ENCODE data around the gene RANBP9.

Gene RANBP9

DNA sequence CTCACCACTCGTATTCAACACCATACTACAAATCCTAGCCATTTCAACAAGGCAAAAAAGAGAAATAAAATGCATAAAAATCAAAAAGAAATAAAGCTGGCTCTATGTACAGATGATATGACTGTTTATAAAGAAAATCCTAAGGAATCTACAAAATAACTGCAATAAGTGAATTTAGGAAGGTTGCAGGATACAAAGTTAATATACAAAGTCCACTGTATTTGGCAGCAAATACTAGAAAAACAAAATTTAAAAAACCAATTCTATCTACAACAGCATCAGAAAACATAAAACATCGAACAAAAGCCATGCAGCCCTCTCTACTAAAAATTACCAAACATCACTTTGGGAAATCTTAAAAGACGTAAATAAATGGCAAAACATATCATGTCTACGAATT lies 47.6 kb downstream of the RANBP9 start:
- TF ChIP-seq FOXP2 (optimal IDR thresholded peaks at IDR 0.05; ENCODE audit: borderline replicate concordance, extremely low read depth, extremely low read length, insufficient read depth) (no peak), POLR2AphosphoS5 (IDR thresholded peaks at IDR 0.05; ENCODE audit: low read depth, low read length) (no peak), TAF1 (IDR thresholded peaks at IDR 0.05; ENCODE audit: borderline replicate concordance, insufficient read depth, low read length) (no peak), SIN3A (IDR thresholded peaks at IDR 0.05; ENCODE audit: borderline replicate concordance, insufficient read depth, low read length) (no peak)
- TF ChIP-seq, protein P1, sequence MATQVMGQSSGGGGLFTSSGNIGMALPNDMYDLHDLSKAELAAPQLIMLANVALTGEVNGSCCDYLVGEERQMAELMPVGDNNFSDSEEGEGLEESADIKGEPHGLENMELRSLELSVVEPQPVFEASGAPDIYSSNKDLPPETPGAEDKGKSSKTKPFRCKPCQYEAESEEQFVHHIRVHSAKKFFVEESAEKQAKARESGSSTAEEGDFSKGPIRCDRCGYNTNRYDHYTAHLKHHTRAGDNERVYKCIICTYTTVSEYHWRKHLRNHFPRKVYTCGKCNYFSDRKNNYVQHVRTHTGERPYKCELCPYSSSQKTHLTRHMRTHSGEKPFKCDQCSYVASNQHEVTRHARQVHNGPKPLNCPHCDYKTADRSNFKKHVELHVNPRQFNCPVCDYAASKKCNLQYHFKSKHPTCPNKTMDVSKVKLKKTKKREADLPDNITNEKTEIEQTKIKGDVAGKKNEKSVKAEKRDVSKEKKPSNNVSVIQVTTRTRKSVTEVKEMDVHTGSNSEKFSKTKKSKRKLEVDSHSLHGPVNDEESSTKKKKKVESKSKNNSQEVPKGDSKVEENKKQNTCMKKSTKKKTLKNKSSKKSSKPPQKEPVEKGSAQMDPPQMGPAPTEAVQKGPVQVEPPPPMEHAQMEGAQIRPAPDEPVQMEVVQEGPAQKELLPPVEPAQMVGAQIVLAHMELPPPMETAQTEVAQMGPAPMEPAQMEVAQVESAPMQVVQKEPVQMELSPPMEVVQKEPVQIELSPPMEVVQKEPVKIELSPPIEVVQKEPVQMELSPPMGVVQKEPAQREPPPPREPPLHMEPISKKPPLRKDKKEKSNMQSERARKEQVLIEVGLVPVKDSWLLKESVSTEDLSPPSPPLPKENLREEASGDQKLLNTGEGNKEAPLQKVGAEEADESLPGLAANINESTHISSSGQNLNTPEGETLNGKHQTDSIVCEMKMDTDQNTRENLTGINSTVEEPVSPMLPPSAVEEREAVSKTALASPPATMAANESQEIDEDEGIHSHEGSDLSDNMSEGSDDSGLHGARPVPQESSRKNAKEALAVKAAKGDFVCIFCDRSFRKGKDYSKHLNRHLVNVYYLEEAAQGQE (IDR thresholded peaks at IDR 0.05; ENCODE audit: insufficient read depth in 1 of 2, low read depth in 2 of 2, low read length in 2 of 2): no peak

DNA sequence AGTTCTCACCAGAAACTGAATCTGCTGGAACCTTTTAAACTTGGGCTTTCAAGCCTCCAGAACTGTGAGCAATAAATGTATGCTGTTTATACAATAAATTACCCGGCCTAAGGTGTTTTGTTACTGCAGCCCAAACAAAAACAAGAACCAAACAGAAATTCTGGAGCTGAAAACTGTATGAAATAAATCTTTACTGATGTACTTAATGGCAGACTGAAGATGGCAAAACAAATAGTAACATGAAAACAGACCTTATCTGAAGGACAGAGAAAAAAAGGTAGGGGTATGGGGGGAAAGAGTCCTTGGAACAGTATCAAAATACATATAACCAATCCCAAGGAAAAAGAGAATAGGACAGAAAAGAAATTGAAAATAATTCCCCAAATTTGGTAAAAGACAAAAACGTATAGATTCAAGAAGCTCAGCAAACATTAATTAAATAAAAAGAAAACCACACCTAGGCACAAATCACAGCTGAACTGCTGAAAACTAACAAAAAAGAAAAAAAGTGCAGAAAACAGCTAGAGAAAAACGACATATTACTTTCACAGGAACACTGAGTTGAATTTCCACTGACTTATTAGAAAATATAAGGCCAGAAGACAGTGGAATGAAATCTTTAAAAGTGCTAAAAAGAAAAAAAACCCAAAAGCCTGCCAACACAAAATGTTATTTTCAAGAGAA lies 48.8 kb downstream of the RANBP9 start:
- TF ChIP-seq, protein P1 (IDR thresholded peaks at IDR 0.05; ENCODE audit: insufficient read depth in 1 of 2, low read depth in 2 of 2, low read length in 2 of 2): no peak
- no peak for TF ChIP-seq SIN3A (IDR thresholded peaks at IDR 0.05; ENCODE audit: borderline replicate concordance, insufficient read depth, low read length)

DNA sequence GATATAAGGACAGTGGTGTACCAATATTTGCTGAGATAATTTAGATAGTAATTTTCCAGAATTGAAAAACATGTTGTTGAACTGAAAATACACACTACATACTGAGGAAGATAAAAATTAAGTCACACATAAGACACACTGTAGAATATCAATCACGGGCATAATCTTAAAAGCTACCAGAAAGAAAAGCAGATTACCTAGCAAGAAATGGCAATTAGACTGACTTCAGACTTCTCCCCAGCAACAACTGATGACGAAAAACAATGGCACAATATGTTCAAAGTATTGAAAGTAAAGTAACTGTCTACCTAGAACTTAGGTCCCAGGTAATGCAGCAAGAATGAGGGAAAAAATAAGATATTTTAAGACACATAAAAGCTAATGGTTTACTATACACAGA lies 50.0 kb downstream of the RANBP9 start:
- TF ChIP-seq POLR2AphosphoS5 (IDR thresholded peaks at IDR 0.05; ENCODE audit: low read depth, low read length) (no peak), SIN3A (IDR thresholded peaks at IDR 0.05; ENCODE audit: borderline replicate concordance, insufficient read depth, low read length) (no peak), FOXP2 (optimal IDR thresholded peaks at IDR 0.05; ENCODE audit: borderline replicate concordance, extremely low read depth, extremely low read length, insufficient read depth) (no peak), TAF1 (IDR thresholded peaks at IDR 0.05; ENCODE audit: borderline replicate concordance, insufficient read depth, low read length) (no peak)
- TF ChIP-seq, protein P1 (IDR thresholded peaks at IDR 0.05; ENCODE audit: insufficient read depth in 1 of 2, low read depth in 2 of 2, low read length in 2 of 2): no peak

DNA sequence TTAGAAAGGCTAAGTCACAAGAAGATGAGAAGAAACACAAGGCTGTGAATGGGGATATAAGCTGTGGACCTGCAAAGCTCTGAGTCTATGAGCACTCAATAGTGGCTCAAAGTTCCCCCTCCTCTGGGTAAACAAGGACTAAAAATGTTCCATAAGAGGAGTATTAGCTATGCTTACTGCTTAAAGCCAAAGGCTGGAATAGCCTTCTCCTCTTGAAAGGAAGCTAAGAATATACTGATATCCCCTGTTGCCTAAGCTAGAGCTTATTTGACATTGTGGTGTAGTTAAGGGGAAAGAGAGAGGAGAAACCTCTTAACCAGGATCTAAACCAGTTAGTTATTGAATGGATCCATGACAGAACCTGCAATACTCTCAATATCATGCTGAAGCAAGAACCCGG lies 50.7 kb downstream of the RANBP9 start:
- TF ChIP-seq SIN3A (IDR thresholded peaks at IDR 0.05; ENCODE audit: borderline replicate concordance, insufficient read depth, low read length): no peak

DNA sequence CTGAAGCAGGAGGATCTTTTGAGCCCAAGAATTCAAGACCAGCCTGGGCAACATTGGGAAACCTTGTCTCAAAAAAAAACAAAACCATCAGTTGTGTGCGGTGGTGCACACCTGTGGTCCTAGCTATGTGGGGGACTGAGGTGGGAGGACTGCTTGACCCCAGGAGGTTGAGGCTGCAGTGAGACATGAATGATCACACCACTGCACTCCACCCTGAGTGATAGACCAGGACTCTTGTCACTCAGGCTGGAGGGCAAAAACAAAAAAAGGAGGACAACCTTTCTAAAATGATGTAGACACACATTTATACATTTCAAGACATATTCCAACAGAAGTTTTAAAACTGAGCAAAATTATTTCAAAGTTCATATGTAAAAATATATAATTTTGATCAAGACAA lies 51.4 kb downstream of the RANBP9 start:
- no peak for TF ChIP-seq TAF1 (IDR thresholded peaks at IDR 0.05; ENCODE audit: borderline replicate concordance, insufficient read depth, low read length)
- TF ChIP-seq, protein P1 (IDR thresholded peaks at IDR 0.05; ENCODE audit: insufficient read depth in 1 of 2, low read depth in 2 of 2, low read length in 2 of 2): no peak
- TF ChIP-seq POLR2AphosphoS5 (IDR thresholded peaks at IDR 0.05; ENCODE audit: low read depth, low read length): no peak
- no peak for TF ChIP-seq SIN3A (IDR thresholded peaks at IDR 0.05; ENCODE audit: borderline replicate concordance, insufficient read depth, low read length)
- no peak for TF ChIP-seq FOXP2 (optimal IDR thresholded peaks at IDR 0.05; ENCODE audit: borderline replicate concordance, extremely low read depth, extremely low read length, insufficient read depth)

All from PFSK-1 (cell line).